DND-41 (cell line): Measurements from ENCODE around the gene OR8J1.

Experiments used
- ATAC-seq: fragments of 200-7000 bp; cut with Tn5 transposase; 3 replicates; pipeline ENCODE4 v1.9.1; 2021; ENCODE audit warnings: low read depth; ENCODE audit not compliant: insufficient read depth
- DNase-seq: peaks from one replicate; pipeline ENCODE4 v3.0.0-alpha.2; 2020
- H2AFZ ChIP-seq: 2 replicates; pipeline ENCODE4 v1.6.0; 2012; ENCODE audit warnings: low read depth, low read length
- H3K27ac ChIP-seq: 2 replicates; pipeline ENCODE4 v1.5.1; 2012; ENCODE audit warnings: low read length, inconsistent platforms
- H3K27me3 ChIP-seq: fragments of 200-600 bp; sonication (generic); 2 replicates; pipeline ENCODE4 v1.6.0; 2012; ENCODE audit warnings: low read length, mild to moderate bottlenecking, inconsistent platforms; ENCODE audit not compliant: insufficient read depth, poor library complexity
- H3K36me3 ChIP-seq: 2 replicates; pipeline ENCODE4 v1.5.1; 2012; ENCODE audit warnings: low read length, inconsistent platforms; ENCODE audit not compliant: insufficient read depth
- H3K4me1 ChIP-seq: 2 replicates; pipeline ENCODE4 v1.5.1; 2012; ENCODE audit warnings: mild to moderate bottlenecking, low read length; ENCODE audit not compliant: insufficient read depth
- H3K4me2 ChIP-seq: 2 replicates; pipeline ENCODE4 v1.6.0; 2012; ENCODE audit warnings: mild to moderate bottlenecking, moderate library complexity, low read length, inconsistent platforms; ENCODE audit not compliant: insufficient read depth
- H3K4me3 ChIP-seq, 2 experiments: fragments of 200-600 bp in 1 of 2; shearing (Covaris generic) in 1 of 2; 2 replicates each; pipeline ENCODE4 v1.5.1; 2012 to 2016; ENCODE audit warnings: inconsistent platforms in 2 of 2, low read length in 2 of 2, mild to moderate bottlenecking in 2 of 2, low read depth in 1 of 2, moderate library complexity in 1 of 2
- H3K79me2 ChIP-seq: 2 replicates; pipeline ENCODE4 v1.6.0; 2012; ENCODE audit warnings: low read length, inconsistent platforms; ENCODE audit not compliant: insufficient read depth
- H3K9ac ChIP-seq: 2 replicates; pipeline ENCODE4 v1.6.0; 2012; ENCODE audit warnings: low read depth, mild to moderate bottlenecking, inconsistent platforms, low read length, moderate library complexity
- H3K9me3 ChIP-seq: 2 replicates; pipeline ENCODE4 v1.5.1; 2012; ENCODE audit warnings: low read length, moderate library complexity, mild to moderate bottlenecking, inconsistent platforms; ENCODE audit not compliant: insufficient read depth, severe bottlenecking
- H4K20me1 ChIP-seq: 2 replicates; pipeline ENCODE4 v1.6.0; 2012; ENCODE audit warnings: low read length; ENCODE audit not compliant: insufficient read depth
- CTCF ChIP-seq: IDR thresholded peaks from 2 replicates; pipeline ENCODE4 v1.5.1; 2012; ENCODE audit warnings: borderline replicate concordance, low read length, moderate library complexity, mild to moderate bottlenecking; ENCODE audit not compliant: poor library complexity, severe bottlenecking; ENCODE audit errors: extremely low read depth
- EZH2 ChIP-seq: IDR thresholded peaks from 3 replicates; pipeline ENCODE4 v1.6.1; 2012; ENCODE audit warnings: borderline replicate concordance, low read depth, mild to moderate bottlenecking, moderate library complexity, low read length, inconsistent platforms; ENCODE audit not compliant: severe bottlenecking

OR8J1 gene

GRCh38 chr11:56333156-56333555, 20.9 kb upstream of the OR8J1 start:
- no peaks in the 10 kb centered on the region for H3K4me1 ChIP-seq
- ATAC-seq = no peak
- no peak for TF ChIP-seq CTCF
- no peak for TF ChIP-seq EZH2

GRCh38 chr11:56340289-56340688, 13.8 kb upstream of the OR8J1 start:
- TF ChIP-seq CTCF (no peak), EZH2 (no peak)
- no peak for ATAC-seq
- no peak for DNase-seq
- H3K27ac ChIP-seq = no peak overlapping the region
- H4K20me1 ChIP-seq = no peaks in the 10 kb centered on the region
- H2AFZ ChIP-seq = no peak overlapping the region
- no peaks in the 10 kb centered on the region for H3K36me3 ChIP-seq
- H3K27me3 ChIP-seq = no peaks in the 10 kb centered on the region
- H3K4me1 ChIP-seq = no peaks in the 10 kb centered on the region
- no peaks in the 10 kb centered on the region for H3K9me3 ChIP-seq
- H3K79me2 ChIP-seq = no peaks in the 10 kb centered on the region
- H3K9ac ChIP-seq = no peak overlapping the region
- H3K4me2 ChIP-seq = no peak overlapping the region
- H3K4me3 ChIP-seq = no peak overlapping the region

More at GRCh38 chr11:56333156-56333555, 20.9 kb upstream of the OR8J1 start:
- no peak for DNase-seq
- no peak overlapping the region for H2AFZ ChIP-seq
- no peaks in the 10 kb centered on the region for H3K36me3 ChIP-seq
- H3K27me3 ChIP-seq = no peaks in the 10 kb centered on the region
- no peak overlapping the region for H3K9ac ChIP-seq
- H3K9me3 ChIP-seq = no peaks in the 10 kb centered on the region
- H3K4me2 ChIP-seq = no peak overlapping the region
- no peaks in the 10 kb centered on the region for H3K79me2 ChIP-seq
- H4K20me1 ChIP-seq = no peaks in the 10 kb centered on the region
- H3K27ac ChIP-seq = no peak overlapping the region
- no peak overlapping the region for H3K4me3 ChIP-seq

- Histone ChIP-seq H3K27me3 (no peaks in the 10 kb centered on the region), H3K4me1 (no peaks in the 10 kb centered on the region), H3K4me3 (no peak within 1 kb of the TSS), H4K20me1 (no peaks in the 10 kb centered on the region), H3K9ac (no peak within 1 kb of the TSS), H3K79me2 (no peaks in the 10 kb centered on the region), H3K4me2 (no peak within 1 kb of the TSS), H3K27ac (no peak within 1 kb of the TSS), H3K36me3 (no peaks in the 10 kb centered on the region), H3K9me3 (no peaks in the 10 kb centered on the region), H2AFZ (no peak within 1 kb of the TSS)
- no peak for ATAC-seq
- TF ChIP-seq EZH2 (no peak), CTCF (no peak)
- DNase-seq = no peak
Observed at GRCh38 chr11:56345739-56346138, 8.4 kb upstream of the OR8J1 start, which contains the start of gene OR8K1. TSS of gene OR8K1 (plus strand) at chr11:56346039. CDS start at chr11:56346039, 0 bp downstream.

- H3K27ac ChIP-seq = no peak within 1 kb of the TSS
- no peak within 1 kb of the TSS for H3K4me3 ChIP-seq
- H2AFZ ChIP-seq = no peak within 1 kb of the TSS
Observed at GRCh38 chr11:56375324-56375723, 21.2 kb downstream of the OR8J1 start, which contains the start of gene OR8U1. TSS of gene OR8U1 (plus strand) at chr11:56375624. CDS start at chr11:56375624, 0 bp downstream.

More at GRCh38 chr11:56375324-56375723, 21.2 kb downstream of the OR8J1 start, which contains the start of gene OR8U1:
- DNase-seq (no peak), ATAC-seq (no peak)
- TF ChIP-seq EZH2 (no peak), CTCF (no peak)
- no peaks in the 10 kb centered on the region for H3K27me3 ChIP-seq
- H3K36me3 ChIP-seq = no peaks in the 10 kb centered on the region
- H3K9me3 ChIP-seq = no peaks in the 10 kb centered on the region
- H3K9ac ChIP-seq = no peak within 1 kb of the TSS
- no peaks in the 10 kb centered on the region for H3K79me2 ChIP-seq
- no peak within 1 kb of the TSS for H3K4me2 ChIP-seq
- H4K20me1 ChIP-seq = no peaks in the 10 kb centered on the region
- H3K4me1 ChIP-seq = no peaks in the 10 kb centered on the region
